Endothelial cell of umbilical vein (primary cell): ENCODE measurements around the gene MIS18A. TPM values are rescaled to one million over a fixed set of nuclear protein-coding genes. Genes with fewer than 3 reads are reported as not detected.

Experiments
- BruUV-seq: library from RNA; stranded (reverse); fragments of 400-500 nt; replicated peaks from 2 replicates; lab custom pipeline; 2021; lab: Mats Ljungman, UMichigan
- CTCF ChIA-PET: fragments of 300-600, 350-600 bp; sonication (Branson Sonifier 250); formaldehyde crosslinking; loops from one replicate; lab custom pipeline; 2021; ENCODE audit warnings: antibody characterized with exemption, inconsistent platforms; lab: Charles Lee
- POLR2A ChIA-PET: fragments of 300-600, 350-600 bp; sonication (Branson Sonifier 250); formaldehyde crosslinking; loops from one replicate; lab custom pipeline; 2021; ENCODE audit warnings: antibody characterized with exemption, inconsistent platforms; lab: Charles Lee
- DNase-seq: peaks from one replicate; pipeline ENCODE4 v3.0.0-alpha.2; 2011; ENCODE audit warnings: low read depth, low spot score
- FAIRE-seq: peaks from 2 replicates; lab custom pipeline; 2011; peaks lifted over from hg19 to GRCh38; lab: Jason Lieb, UNC
- H2AFZ ChIP-seq: 2 replicates; pipeline ENCODE4 v1.6.0; 2012; ENCODE audit warnings: low read depth, low read length, control low read depth, inconsistent platforms
- H3K27ac ChIP-seq: 2 replicates; pipeline ENCODE4 v1.5.1; 2011; ENCODE audit warnings: low read depth, mild to moderate bottlenecking, control low read depth, low read length, moderate library complexity; ENCODE audit not compliant: insufficient read depth
- H3K27me3 ChIP-seq, 2 experiments: 2 replicates each; pipeline versions ENCODE4 v1.6.0 to v1.6.1; 2011; ENCODE audit warnings: low read length in 2 of 2, mixed read lengths in 1 of 2; ENCODE audit not compliant: control insufficient read depth in 2 of 2, insufficient read depth in 2 of 2
- H3K36me3 ChIP-seq, 2 experiments: 2 replicates in 1 of 2; 3 replicates in 1 of 2; pipeline ENCODE4 v1.5.1; 2011; ENCODE audit warnings: low read length in 2 of 2, mild to moderate bottlenecking in 1 of 2, moderate library complexity in 1 of 2; ENCODE audit not compliant: control insufficient read depth in 2 of 2, insufficient read depth in 2 of 2; ENCODE audit errors: extremely low read depth in 1 of 2
- H3K4me1 ChIP-seq: 3 replicates; pipeline ENCODE4 v1.5.1; 2011; ENCODE audit warnings: mild to moderate bottlenecking, low read length; ENCODE audit not compliant: control insufficient read depth, insufficient read depth; ENCODE audit errors: extremely low read depth
- H3K4me2 ChIP-seq: 2 replicates; pipeline ENCODE4 v1.6.1; 2011; ENCODE audit warnings: low read length, control low read depth, mixed read lengths; ENCODE audit not compliant: insufficient read depth
- H3K4me3 ChIP-seq, 3 experiments: fragments of 200-600 bp in 1 of 3; sonication (generic), shearing (Covaris generic) in 1 of 3; replicated peaks in 1 of 3; 2 replicates each; pipeline ENCODE4 v1.5.1; 2011 to 2016; ENCODE audit warnings: control low read depth in 3 of 3, low read length in 3 of 3, mild to moderate bottlenecking in 2 of 3, inconsistent platforms in 1 of 3, low read depth in 1 of 3, moderate library complexity in 1 of 3; ENCODE audit not compliant: insufficient read depth in 1 of 3
- H3K79me2 ChIP-seq: 2 replicates; pipeline ENCODE4 v1.6.0; 2012; ENCODE audit warnings: low read length, inconsistent platforms; ENCODE audit not compliant: control insufficient read depth, insufficient read depth
- H3K9ac ChIP-seq: replicated peaks from 2 replicates; pipeline ENCODE3; 2011; ENCODE audit warnings: low read length, control low read depth; ENCODE audit not compliant: insufficient read depth; ENCODE audit errors: extremely low read depth
- H3K9me1 ChIP-seq: replicated peaks from 3 replicates; pipeline ENCODE4 v1.6.0; 2011; ENCODE audit warnings: mild to moderate bottlenecking, low read length; ENCODE audit not compliant: control insufficient read depth, insufficient read depth; ENCODE audit errors: extremely low read depth
- H3K9me3 ChIP-seq: replicated peaks from 2 replicates; pipeline ENCODE4 v1.5.1; 2012; ENCODE audit warnings: low read length, inconsistent platforms; ENCODE audit not compliant: control insufficient read depth, insufficient read depth
- H4K20me1 ChIP-seq: replicated peaks from 2 replicates; pipeline ENCODE3; 2011; ENCODE audit warnings: mild to moderate bottlenecking, low read length; ENCODE audit not compliant: control insufficient read depth, insufficient read depth; ENCODE audit errors: extremely low read depth
- CTCF ChIP-seq, 2 donors: IDR thresholded peaks; 1 replicate in 1 of 2; 2 replicates in 1 of 2; pipeline ENCODE4 v1.5.1; 2011; ENCODE audit warnings: low read length in 2 of 2, mild to moderate bottlenecking in 2 of 2, moderate library complexity in 2 of 2, control low read depth in 1 of 2, inconsistent platforms in 1 of 2, low read depth in 1 of 2; ENCODE audit not compliant: insufficient read depth in 1 of 2; ENCODE audit errors: extremely low read depth in 1 of 2
- EZH2 ChIP-seq: IDR thresholded peaks from 2 replicates; pipeline ENCODE4 v1.6.1; 2012; ENCODE audit warnings: borderline replicate concordance, low read depth, mild to moderate bottlenecking, moderate library complexity, low read length, inconsistent platforms; ENCODE audit not compliant: severe bottlenecking
- FOS ChIP-seq: IDR thresholded peaks from 2 replicates; pipeline ENCODE4 v1.6.1; 2011; ENCODE audit warnings: mild to moderate bottlenecking, low read length, moderate library complexity, borderline replicate concordance; ENCODE audit not compliant: insufficient read depth
- GATA2 ChIP-seq: IDR thresholded peaks from 2 replicates; pipeline ENCODE4 v1.7.0; 2011; ENCODE audit warnings: low read depth, mild to moderate bottlenecking, moderate library complexity, mixed read lengths, low read length; ENCODE audit not compliant: insufficient read length, insufficient read depth
- JUN ChIP-seq: IDR thresholded peaks from 2 replicates; pipeline ENCODE4 v1.6.1; 2011; ENCODE audit warnings: borderline replicate concordance, low read depth; ENCODE audit not compliant: insufficient read length, insufficient read depth
- MAX ChIP-seq: IDR thresholded peaks from 2 replicates; pipeline ENCODE4 v1.6.1; 2011; ENCODE audit not compliant: insufficient read depth, insufficient read length
- MYC ChIP-seq: IDR thresholded peaks from one replicate; pipeline ENCODE4 v1.6.1; 2011; ENCODE audit warnings: mild to moderate bottlenecking, low read depth, low read length
- POLR2A ChIP-seq: IDR thresholded peaks from 2 replicates; pipeline ENCODE4 v1.6.1; 2012; ENCODE audit warnings: low read depth, mild to moderate bottlenecking, control low read depth, low read length
- POLR2AphosphoS5 ChIP-seq: IDR thresholded peaks from 2 replicates; pipeline ENCODE4 v1.6.1; 2012; ENCODE audit warnings: low read depth, mild to moderate bottlenecking, control low read depth, low read length, moderate library complexity; ENCODE audit not compliant: insufficient read depth
- dilution Hi-C: fragments of 300-500 bp; cut with MboI; formaldehyde crosslinking; loops from one replicate; pipeline ENCODE4 v1.15.0; 2019; ENCODE audit warnings: low sequenced_read_pairs; ENCODE audit not compliant: extremely low pct_ligation_motif_present
- intact Hi-C: fragments of 100-400 bp; cut with micrococcal nuclease; formaldehyde crosslinking; loops from one replicate; pipeline ENCODE4 v1.10.0; 2022
- polyA plus RNA-seq, 4 experiments: library from polyadenylated mRNA; depleted of rRNA in 3 of 4; stranded (reverse) in 3 of 4; unstranded in 1 of 4; fragments of >200 nt; gene quantifications; 2 replicates each; pipeline versions ENCODE4 v1.2.1 to v1.2.3, GENCODE V29; 2011 to 2012; ENCODE audit warnings: missing spikeins in 1 of 4
- total RNA-seq: library from RNA; stranded (reverse); gene quantifications from 2 replicates; pipeline ENCODE4 v1.2.3, GENCODE V29; 2021

MIS18A gene
- total and polyA plus RNA-seq, 2 donors (not counting 3 experiments of a cell fraction or from before 2014, with no cell fraction given): 7.9 to 19.7 TPM

DNA sequence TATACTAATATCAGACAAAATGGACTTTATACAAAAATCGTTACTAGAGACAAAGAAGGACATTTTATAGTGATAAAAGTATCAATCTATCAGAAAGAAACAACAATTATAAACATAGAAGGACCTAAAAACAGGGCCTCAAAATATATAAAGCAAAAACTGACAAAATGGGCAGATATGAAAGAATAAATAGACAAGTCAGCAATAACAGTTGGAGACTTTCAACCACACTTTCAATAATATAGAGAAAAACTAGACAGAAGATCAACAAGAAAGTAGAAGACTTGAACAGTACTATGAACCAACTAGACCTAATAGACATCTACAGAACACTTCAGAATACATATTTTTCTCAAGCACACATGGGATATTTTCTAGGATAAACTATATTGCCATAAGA lies 52.4 kb downstream of the MIS18A start:
- H3K4me3 ChIP-seq: no peak overlapping the region
- no peak overlapping the region for H3K27ac ChIP-seq
- TF ChIP-seq POLR2AphosphoS5 (no peak), EZH2 (no peak), GATA2 (no peak), MYC (no peak), POLR2A (no peak), MAX (no peak), CTCF (IDR thresholded peaks at IDR 0.05; ENCODE audit: extremely low read depth in 1 of 2, insufficient read depth in 1 of 2, low read depth in 1 of 2, low read length in 2 of 2) (no peak), FOS (no peak), JUN (no peak)
- FAIRE-seq: no peak
- H3K9ac ChIP-seq: no peak overlapping the region
- no peaks in the 10 kb centered on the region for H3K9me1 ChIP-seq
- POLR2A ChIA-PET: no interaction called here
- DNase-seq: no peak
- no peaks in the 10 kb centered on the region for H3K9me3 ChIP-seq
- no TSS peak for BruUV-seq
- dilution Hi-C loops (no loop called here), intact Hi-C loops (no loop called here)
- no peaks in the 10 kb centered on the region for H4K20me1 ChIP-seq
- no peaks in the 10 kb centered on the region for H3K4me1 ChIP-seq
- H3K4me2 ChIP-seq: no peak overlapping the region
- H2AFZ ChIP-seq: no peak overlapping the region
- no peaks in the 10 kb centered on the region for H3K79me2 ChIP-seq
- CTCF ChIA-PET: no interaction called here
- peaks cover 0 to 2% of the 10 kb centered on the region in 2 experiments for H3K27me3 ChIP-seq
- H3K36me3 ChIP-seq: no peaks in the 10 kb centered on the region

Other genes with a start within 250 kb of the MIS18A start
- not detected in 2 replicates for gene MRAP, start 19.8 kb upstream of the MIS18A start, total RNA-seq
- not detected in 2 replicates for gene MRAP, start 19.8 kb upstream of the MIS18A start, polyA plus RNA-seq
- gene URB1, start 114.0 kb upstream of the MIS18A start, total RNA-seq: 21.4 and 27.3 TPM in 2 replicates
- gene URB1, start 114.0 kb upstream of the MIS18A start, polyA plus RNA-seq: 8.0 and 8.3 TPM in 2 replicates
- 31.7 and 38.6 TPM in 2 replicates for gene EVA1C, start 133.7 kb upstream of the MIS18A start, total RNA-seq
- gene EVA1C, start 133.7 kb upstream of the MIS18A start, polyA plus RNA-seq: 22.8 and 29.8 TPM in 2 replicates